Measurements from ENCODE around the gene MIDN.

MIDN gene

DNA sequence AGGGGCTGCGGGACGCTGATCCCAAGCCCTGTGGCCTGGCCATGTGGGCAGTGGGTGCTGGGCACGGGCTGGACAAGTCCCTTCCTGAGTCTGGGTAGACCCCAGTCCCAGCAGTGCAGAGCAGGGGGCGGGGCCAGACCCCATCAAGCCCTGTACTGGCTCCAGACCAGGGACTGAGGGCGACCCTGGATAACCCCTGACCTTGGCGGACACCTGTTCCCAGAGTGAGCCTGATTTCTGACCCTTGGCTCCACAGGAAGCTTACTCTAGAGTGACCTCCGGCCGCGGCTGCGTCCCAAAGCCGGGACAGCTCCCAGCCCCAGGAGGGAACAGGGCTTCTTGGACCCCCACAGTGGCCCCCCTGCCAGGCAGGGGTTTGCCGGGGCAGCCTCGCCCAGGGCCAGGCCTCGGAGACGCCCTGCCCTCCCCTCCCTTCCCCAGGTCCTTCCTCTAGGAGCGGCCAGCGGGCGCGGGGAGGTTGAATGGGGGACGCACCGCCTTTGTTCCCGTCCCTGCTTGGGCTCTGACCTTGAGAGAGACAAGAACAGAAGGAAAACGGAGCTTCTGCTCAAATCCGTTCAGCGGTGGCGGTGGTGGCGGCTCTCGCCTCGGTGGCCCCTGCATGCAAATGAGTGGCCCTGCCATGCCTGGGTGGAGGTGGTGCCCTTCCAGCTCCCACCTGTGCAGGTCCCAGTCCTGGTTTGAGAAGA is 35.0 kb downstream of the MIDN start:
- DNase-seq: no peak

DNA sequence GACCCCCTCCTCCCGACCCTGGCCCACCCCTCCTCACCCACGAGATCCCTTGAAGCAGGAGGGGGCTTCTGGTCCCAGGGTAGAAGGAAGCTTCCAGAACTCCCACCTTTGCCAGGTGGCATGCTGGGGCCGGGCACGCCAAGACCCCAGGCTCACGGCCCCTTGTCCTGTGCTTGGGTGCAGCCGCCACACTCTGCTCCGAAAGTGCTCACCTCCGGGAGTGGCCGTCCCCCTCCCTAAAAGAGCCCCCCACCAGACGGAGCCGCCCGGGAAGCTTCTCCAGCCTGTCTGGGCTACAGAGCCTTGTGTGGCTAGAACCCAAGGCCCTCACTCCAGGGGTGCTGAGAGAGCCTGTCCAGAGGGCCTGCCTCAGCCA is 35.5 kb downstream of the MIDN start:
- DNase-seq: no peak

DNA sequence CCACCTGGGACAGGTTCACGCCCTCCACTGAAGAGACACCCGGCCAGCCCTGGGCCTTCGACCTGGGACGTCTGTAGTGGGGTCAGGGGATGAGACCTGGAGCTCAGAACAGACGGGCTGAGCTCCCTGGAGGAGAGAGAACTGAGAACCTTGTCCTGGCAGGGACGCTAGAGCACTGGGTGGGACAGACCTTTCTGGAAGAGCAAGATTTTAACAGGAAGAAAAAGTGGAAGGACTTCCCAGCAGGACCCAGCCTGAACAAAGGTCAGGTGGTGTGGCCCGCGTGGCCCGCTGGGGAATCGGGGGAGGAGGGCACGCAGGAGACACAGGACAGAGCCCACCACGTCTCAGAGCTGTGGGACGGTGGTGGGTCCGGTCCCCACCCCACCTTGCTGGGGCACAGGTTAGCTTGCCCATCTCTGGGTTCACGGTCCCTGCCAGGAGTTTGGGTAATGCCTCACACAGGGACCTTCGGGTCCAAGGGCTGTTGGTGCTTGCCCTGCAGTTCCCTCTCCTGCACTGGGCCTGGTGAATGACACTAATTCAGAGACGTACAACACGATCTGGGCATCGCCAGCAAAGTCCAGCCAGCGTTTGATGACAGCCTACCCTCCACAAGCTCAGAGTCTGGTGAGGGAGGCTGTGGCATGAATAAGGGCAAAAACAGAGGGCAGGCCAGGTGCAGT is 36.1 kb downstream of the MIDN start:
- no peak for DNase-seq

DNA sequence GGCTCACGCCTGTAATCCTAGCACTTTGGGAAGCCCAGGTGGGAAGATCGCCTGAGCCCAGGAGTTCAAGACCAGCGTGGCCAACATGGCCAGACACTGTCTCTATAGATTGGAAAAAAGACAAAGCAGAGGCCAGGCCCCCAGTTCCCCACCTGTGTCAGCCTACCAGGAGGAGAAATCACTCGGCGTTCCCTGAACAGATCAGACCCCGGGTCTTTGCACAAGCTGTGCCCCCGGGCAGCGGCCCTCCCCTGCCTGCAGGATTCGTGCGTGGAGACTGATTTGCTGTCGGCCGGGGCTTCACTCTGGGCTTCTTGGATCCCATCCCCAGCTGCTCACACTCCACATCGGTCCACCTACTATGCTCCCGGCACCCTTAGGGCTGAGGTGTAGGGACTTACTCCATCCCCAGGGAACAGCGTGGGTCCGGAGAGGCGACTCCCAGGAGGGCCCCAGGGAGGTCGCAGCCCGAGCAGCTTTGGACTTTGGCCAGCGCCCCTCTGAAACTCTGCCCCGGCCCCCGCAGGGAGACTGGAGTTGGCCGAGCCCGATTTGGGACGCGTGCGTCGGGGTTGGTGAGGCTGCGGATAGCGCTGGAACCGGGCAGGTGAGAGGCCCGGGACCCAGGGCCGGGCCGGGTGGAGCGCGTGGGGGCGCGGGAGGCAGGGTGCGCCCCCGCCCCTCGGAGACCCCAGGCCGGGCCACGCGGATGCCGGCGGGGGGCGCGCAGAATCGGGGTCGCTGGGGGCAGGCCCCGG is 36.8 kb downstream of the MIDN start:
- no peak for DNase-seq

DNA sequence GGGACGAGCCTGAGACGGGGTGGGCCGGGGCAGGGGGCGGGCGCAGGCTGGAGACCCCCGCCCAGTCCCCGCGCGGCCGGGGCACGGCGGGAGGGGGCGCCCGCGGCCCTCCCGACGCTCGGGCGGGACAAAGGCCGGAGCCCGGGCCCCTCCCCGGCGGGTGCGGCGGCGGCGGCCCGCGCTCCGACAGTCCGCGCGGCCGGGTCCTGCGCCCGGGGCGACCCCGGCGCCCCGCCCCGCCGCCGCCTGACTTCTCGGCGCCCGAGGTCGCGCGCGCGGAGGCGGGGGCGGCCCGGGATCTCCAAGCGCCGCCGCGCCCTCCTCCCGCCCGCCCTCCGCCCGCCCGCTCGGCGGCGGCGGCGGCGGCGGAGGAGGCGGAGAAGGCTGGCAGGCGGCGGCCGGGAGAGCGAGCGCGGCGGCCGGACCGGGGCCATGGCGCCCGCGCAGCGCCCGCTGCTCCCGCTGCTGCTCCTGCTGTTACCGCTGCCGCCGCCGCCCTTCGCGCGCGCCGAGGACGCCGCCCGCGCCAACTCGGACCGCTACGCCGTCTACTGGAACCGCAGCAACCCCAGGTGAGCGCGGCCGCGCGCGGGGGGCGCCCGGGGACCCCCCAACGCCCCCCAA is 37.5 kb downstream of the MIDN start, which contains the start of gene EFNA2:
Gene EFNA2, plus strand, starts transcription at position 137 of the 624 bp plus-strand sequence. Its CDS starts 296 bp downstream, at position 433.
- no peak for DNase-seq

DNA sequence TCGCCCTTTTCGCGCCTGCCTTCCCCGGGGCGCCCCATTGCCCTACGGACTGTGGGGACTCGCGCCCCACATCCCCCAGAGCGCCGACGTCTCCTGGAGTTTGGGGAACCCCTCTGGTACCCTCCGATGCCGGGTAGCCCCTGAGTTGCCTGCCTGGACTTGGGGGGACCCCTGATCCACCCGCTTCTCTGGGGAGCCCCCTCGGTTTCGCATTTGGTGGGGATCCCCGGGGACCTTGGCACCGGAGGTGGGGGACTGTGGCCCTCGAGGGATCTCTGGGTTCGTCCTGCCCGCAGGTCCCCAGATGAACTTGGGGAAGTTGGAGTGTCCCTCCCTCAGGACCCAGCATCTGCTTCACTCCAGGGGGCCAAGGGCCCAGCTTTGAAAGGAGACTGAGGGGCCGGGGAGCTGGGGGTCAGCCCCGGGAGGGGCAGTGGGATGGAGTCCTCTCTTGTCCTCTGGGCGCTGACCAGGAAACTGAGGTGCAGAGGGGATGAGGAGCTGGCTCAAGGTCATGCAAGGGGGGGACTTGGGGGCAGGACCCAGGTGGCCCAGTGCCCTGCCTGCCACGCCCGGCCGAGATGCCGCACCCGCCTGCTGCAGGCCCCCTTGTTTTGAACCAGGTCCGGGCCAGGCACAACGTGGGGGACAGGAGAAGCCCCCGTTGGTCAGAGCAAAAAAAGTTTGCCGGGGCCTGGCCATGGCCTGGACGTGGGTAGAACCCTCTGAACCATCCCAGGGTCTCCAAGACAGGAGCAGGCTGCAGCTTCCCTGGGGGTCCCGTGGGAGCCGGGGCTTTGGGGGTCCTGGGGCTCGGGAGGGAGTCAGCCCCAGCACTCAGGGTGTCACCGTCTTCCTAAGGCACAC is 38.3 kb downstream of the MIDN start:
- DNase-seq: no peak

DNA sequence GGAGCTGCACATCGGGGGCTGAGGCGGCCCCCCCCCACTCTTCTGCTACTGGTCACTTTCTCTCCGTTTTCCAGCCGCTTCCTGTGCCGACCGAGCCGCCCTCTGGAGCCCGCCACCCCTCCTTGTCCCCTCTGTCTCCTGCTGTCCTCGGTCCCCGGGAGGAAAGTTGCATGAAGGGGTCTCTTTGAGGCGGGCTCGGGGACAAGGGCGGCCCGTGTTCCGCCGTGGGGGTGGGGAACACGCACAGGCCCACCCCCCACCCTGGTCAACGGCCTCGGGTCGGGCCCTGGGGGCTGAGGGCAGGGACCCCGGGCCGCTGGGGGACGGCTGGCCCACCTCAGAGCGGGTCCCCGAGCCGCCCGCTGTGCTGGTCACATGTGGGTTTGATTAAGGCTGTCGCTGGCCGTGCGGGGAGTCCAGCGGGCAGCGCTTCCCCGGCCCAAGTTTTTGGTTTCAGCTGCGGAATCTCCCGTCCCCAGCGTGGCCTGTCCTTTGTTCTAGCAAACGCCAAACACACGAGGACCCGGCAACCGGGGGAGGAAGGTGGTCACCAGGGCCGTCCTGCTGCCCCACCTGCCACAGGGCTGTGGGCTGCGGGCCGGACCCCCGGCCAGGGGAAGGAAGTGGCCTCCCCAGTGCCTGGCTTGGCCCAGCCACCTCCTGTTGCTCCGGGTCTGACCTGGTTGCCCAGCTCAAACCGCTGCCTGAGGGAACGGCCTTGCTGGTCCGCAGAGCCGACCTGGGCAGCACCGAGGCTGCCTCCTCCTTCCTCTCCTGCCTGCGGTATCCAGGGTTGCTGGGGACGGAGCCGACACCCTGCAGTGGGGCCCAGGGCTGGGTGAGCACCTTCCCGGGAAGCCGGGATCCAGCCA is 39.2 kb downstream of the MIDN start:
- DNase-seq: no peak

DNA sequence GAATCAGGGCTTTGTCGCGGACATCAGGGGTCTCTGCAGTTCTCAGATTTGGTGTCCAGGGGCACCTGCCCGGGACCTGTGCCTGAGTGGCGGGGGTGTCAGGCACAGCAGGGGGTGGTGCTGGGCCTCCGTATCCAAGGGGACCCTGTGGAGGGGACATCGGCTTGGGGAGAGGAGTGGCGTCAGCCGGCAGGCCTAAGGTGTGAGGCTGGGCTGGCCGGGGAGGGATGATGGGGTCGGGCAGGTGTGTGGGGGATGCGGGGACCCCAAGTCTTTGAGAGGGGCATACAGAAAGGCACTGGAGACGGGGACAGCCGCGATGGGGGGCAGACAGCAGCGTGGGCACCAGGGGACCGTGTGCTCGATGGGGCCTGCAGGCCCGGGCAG is 39.8 kb downstream of the MIDN start:
- DNase-seq: no peak

DNA sequence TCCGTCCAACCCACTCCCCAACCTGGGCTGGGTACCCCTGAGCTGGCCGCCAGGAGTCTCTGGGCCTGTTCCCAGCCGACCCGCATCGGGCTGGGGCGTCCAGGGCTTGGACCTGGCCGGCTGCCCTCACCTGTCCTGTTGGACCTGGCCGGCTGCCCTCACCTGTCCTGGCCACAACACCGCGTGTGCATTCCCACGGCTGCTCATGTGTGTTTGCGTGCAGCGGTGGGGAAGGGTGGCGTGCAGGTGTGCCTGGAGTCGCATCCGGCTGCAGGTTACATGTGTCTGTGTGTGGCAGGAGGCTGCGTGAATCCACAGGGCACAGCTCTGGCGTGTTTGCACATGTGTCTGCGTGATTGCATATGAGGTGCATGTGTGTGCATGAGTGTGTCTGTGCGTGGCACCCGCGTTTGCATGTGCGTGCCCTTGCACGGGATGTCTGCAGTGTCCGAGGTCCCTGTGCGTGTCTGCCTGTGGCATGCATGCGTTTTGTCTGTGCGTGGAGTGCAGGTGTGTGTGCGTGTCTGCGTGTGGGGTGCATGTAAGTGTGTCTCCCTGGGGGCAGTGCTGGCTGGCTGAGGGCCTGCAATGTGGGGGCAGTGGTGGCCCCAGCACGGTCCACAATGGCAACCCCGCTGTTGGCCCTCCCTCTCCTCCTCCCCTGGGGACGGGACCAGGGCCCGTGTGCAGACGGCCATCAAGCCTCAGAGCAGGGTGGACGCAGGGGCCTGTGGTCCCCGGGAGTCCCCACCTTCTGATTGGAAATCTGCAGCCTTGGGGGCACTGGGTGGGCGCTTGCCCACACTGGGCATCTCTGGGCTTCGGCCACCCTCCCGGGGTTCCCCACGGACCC is 40.7 kb downstream of the MIDN start:
- no peak for DNase-seq

DNA sequence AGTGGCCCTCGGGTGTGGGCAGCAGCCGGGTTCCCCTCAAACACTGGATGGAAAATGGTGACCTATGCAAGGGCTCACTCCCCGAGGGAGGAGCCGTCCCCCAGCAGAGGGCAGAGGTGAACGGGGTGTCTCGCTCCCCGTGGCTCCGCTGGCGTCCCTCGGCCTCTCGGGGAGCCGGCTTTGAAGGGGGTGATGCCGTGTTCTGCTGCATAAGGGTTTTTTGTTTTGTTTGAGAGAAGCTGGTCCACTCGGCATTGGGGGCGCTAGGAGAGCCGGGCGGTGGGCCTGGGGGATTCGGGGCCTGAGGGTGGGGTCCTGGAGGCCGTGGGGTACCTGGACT is 41.3 kb downstream of the MIDN start:
- no peak for DNase-seq

DNA sequence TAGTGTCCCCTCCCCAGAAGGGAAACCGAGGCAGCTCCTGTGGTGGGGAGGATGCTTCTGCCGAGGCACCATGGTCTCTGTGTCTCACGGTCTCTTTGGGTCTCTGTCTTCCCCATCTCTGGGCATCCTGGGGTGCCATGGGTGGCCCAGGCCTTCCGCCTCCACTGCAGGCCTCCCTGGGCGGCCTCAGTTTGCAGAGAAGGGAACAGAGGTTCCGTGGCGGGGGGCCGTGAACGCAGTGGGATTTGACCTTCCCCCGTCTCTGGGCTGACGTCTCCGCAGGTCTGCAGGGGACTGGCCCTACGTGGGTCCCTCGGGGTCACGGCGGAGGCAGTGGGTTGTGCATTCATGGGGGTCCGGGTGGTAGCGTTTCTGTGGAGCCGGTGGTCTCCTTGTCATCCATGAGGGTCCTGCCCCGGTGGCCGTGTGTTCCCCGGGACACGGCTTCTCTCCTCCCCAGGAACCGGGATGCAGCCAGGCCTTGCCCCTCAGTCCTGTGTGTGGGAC is 41.9 kb downstream of the MIDN start:
- no peak for DNase-seq

DNA sequence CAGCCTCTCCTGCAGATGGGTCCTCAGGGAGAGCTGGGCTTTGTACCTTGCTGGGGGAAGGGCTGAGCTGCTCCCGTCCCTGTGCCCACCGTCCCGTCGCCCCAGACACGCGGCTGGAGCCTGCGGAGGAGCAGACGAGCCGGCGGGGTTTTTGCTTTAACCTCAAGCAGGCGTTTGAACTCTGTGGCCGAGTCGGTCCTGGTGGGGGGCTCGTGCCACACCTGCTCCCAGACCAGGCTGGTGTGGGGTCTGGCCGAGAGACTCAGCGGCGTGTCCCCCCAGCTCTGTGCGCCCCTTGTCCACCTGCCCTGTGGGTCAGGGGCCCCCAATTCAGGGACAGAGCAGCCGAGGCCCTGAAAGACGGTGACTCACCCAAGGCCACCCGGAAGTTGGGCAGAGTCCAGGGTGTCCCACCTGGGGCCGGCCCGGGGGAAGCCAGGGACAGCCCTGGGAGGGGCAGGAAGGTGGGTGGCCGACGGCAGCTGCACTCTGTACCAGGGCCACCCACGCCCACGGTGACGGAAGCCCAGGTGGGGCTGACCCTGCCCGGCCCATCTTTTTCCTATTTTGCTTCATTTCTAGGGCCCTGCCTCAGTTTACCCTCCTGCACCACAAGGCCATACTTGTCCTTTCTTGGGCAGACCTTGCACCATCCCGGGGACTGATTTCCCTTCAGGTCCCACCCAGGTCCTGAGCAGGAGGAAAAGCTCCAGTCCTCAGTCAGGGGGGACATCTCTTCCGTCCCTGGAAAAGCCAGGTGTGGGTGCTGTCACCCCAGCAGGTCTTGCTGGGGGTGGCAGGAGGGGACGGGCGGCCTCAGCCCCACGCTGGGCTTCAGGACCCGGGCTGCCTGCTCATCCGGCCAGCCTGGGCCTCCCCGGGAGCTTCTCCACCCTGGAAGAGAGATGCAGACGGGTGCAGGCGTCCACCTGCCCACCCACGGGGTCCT is 42.6 kb downstream of the MIDN start:
- DNase-seq: no peak

DNA sequence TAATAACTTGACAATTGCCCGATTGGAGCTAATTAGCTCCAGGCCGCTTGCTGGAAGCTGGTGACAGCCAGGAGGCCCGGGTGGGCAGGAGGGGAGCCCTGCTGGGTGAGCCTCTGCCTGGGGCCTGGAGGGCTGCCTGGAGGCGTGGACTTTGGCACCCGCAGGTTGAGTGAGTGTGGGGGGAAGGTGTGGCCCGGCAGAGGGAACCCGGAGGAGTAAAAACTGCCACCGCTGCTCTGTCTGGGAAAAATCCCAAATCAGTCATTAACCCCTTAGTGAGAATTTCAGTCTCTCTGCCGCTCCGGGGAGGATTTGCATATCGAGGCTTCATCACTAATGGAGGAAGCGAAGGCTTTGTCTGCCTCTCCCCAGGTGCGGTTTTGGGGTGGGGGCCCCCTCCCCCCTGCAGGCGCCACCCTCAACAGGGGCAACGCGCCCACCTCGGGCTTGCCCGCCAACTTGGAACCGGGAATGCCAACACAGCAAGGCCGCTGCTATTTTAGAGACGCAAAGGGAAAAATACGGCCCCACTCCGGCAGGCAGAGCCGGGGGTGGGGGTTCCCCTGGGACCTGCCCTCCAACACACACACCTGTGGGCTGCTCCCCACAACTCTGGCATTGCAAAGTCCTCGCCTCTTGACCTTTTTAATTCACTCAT is 43.5 kb downstream of the MIDN start:
- DNase-seq: no peak

DNA sequence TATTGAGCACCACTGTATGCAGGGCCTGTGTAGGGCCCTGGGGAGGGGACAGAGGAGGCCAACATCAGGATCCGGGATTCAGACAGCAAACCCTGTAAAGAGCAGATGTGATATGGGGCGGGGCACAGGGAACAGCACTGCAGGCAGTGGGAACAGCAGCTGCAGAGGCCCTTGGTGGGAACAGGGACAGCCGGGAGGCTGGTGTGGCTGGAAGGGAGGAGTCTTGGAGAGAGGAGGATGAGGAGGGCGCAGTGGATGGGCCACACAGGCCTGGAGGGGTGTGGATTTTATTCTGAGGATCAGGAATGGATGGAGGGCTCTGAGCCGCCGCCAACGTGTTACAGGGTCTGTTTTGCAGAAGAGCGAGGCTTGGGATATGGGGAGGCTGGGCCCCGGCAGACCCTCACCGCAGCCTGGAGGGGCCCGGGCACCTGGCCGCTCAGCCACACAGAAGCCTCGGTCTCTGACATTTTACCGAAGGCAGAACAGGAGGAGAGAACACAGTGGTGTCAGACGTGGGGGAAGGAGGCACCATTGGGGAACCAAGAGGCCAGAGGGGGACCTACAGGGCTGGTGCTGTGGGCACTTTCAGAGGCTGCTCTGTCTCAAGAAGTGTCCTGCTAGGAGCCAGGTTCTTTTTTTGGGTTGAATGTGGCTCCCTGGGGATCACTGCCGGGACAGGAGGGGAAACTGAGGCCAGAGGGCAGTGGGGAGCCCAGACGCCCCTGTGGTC is 44.2 kb downstream of the MIDN start:
- no peak for DNase-seq

DNA sequence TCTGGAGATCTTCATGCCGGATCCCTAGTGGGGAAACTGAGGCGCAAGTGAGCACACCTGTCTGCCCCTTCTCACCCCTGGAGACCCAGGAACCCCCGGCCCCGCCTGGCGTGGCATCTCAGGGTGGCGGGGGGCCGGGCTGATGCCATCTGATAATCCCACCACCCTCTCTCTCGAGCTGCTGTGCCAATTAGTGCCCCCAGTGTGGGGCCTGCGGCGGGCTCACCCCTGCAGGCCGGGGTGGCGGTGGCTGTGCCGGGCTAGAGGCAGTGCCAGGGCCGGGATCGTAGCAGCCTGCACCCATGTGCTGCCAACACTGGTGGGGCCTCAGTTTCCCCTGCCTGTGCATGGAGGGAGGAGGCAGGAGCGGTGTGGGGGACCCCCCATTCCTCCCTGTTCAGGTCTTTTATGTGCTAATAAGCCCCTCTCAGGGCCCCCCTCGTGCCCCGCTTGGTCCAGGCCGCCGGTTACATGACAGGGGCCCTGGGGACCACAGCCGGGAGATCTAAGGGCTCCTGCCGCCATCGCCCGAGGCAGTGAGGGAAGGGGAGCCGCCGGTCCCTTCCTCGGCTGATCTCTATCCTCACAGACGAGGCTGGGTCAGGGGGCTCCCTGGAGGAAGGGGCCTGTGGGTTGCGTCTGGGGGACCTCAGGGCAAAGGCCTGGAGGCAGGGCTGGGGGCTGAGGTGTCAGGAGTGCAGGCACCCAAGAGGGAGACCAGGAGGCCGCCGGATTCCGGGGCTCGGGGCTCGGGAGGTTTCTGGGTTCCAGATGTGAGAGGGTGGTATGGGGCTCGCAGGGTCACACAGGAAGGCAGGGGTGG is 45.6 kb downstream of the MIDN start:
- no peak for DNase-seq

DNA sequence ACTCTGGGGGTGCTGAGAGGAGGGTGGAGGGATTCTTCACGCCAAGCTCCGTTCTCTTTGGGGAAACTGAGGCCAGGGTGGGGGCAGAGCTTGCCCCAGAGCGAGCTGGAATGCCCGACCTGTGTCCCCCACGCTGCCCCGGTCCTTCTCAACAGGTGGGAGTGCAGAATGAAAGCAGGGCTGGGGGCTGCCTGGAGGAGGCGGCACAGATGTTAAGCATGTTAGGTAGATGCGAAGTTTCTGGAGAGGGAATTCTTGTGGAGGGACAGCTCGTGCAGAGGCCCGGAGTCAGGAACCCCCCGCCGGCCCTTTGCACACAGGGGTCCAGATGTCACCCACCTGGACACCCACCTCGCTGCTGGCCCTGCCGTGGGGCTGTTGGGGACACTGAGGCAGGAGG is 46.3 kb downstream of the MIDN start:
- no peak for DNase-seq
